SKM-1 treated with dmso at 0.1 percent for 144 hours (cell line): Measurements from ENCODE around the gene RAB13.

ENCODE experiments used
- DNase-seq: peaks from one replicate; lab custom pipeline; 2025; ENCODE audit not compliant: unreplicated experiment; lab: John Stamatoyannopoulos, UW

Gene RAB13

GRCh38 chr1:153978274-153978909 lies 7.7 kb downstream of the RAB13 start:
- DNase-seq: no peak

DNA sequence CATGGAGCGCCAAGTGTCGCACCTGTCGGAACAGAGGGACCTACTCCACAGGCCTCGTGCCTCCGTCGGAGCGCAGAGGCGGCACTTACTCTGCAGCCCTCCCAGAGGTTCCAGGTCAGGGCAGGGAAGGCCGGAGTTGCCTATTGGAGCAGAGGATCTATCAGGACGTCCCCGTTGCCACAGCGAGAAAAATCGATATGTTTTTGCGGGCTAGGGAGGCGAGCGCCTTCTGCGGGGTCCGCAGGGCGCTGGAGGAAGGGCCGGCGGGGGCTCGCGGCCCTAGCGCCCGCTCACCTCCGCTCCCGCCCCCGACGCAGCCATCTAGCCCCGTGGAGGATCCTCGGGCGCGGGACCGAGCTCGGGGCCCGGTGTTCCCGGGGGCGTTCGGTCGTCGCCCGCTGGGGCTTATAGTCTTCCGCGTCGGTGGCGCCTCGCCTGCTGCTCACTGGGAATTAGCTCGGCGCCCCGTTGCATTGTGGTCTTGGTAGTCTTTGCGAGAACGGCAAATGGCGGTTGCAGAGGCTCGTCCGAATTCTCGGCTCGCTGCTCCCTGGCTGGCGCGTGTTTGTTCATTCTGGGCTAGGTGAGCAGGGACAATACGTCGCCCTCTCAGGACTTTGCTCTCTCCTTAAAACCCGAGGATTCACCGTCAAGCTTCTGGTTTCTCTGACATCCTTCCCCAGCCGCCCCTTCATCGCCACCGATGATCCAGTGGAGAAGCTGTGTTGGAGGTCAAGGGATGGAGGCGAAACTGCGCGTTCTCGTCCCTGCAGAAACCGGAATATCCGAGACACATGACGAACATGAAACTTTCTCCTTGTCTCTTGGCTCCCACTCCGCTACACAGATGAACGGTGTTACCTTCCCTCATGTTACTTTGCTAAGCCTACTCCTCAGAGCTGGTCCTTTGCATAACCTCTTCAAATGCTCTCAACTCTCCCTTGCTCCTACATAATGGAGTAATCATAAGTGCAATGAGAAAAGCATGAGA lies 8.6 kb downstream of the RAB13 start, which contains the start of gene JTB:
Gene JTB (minus strand): TSS at position 425 of the 991 bp plus-strand sequence. CDS start 422 bp downstream, at position 3.
- DNase-seq: peak; percentile 87

DNA sequence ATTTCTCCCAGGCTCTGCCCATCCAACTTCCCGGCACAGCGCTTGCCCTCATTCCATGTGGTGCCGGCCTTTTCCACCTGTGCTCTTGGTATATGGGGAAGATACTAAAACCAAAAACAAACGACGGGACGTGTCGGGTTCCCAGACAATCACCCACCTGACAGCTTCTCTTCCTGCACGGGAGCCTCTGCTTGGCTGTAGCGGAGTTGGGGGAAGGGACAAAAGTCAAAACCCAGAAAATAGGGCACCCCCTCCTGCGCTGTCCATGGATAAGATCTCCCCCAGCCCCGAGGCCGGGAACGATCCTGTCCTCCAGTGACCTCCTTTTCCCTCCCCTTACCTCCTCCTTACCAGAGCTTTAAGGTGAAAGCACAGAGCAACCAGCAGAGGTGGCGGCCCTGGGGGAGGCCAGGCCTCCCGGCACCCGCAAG lies 9.3 kb downstream of the RAB13 start:
- no peak for DNase-seq

GRCh38 chr1:153973525-153973924 lies 12.6 kb downstream of the RAB13 start:
- no peak for DNase-seq

GRCh38 chr1:153973071-153973470 lies 13.1 kb downstream of the RAB13 start:
- DNase-seq: no peak

DNA sequence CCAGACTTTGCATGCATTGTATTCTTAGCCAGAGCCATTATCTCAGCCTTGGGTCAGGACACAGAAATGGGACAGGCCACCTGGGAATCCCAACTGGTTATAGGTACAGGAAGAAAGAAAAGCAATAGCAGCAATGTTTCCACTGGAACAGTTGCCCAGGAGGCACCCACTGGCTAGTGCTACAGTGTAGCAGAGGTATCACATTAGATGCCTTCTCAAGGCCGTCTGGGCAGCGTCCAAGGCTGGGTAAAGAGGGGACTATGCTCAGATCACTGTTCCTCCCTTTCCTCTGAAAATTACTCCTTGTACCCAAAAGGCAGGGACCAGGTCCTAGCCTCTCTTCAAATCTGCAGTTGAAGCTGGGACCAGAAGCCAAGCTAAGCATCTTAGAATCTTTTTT lies 15.8 kb downstream of the RAB13 start:
- no peak for DNase-seq

DNA sequence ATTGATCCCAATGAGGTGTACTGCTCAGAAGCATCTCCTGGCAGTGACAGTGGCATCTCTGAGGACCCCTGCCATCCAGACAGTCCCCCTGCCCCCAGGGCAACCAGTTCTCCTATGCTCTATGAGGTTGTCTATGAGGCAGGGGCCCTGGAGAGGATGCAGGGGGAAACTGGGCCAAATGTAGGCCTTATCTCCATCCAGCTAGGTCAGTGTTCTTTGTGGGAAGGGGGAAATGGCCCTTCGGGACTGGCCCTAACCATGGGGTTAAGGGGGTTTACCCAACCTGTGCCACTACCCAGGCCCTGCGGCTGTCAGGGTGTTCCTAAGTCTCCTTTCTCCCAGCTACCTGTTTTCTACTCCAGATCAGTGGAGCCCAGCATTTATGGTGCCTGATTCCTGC lies 17.2 kb downstream of the RAB13 start:
- no peak for DNase-seq

DNA sequence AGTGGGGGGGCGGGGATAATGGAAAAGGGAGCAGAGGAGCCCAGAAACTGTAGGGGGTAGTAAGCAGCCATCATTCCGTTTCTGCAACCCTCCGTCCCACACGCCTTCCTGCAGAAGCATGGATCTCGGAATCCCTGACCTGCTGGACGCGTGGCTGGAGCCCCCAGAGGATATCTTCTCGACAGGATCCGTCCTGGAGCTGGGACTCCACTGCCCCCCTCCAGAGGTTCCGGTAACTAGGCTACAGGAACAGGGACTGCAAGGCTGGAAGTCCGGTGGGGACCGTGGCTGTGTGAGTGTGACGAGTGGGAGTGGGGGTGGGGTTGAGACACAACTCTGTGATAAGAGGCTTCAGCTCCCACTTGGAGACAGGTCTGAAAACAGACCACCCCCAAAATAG lies 17.7 kb downstream of the RAB13 start:
- DNase-seq: no peak

DNA sequence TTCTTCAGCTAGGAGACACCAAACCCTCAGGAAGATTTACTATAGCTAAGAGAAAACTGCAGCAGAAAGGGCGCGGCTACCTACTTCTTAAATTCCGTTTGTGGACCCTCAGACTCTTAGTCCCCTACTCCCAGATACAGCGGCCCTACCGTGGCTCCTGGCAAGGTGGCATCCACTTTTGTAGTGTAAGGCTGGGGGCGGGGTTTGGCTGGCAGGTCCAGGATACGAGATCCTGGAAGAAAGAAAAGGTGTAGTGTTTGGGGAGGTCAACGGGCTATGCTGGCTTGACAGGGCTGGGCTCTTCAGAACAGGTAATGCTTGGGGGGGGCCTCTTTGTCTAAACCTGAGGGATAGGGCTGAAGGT lies 18.2 kb downstream of the RAB13 start:
- no peak for DNase-seq

GRCh38 chr1:153967107-153967999 lies 18.8 kb downstream of the RAB13 start, which contains the start of gene CREB3L4:
Gene CREB3L4, plus strand, starts transcription at chr1:153967902. Its CDS starts 624 bp downstream, at chr1:153968526.
- peak; percentile 100 for DNase-seq

GRCh38 chr1:153963850-153964331 lies 22.2 kb downstream of the RAB13 start:
- DNase-seq: no peak

DNA sequence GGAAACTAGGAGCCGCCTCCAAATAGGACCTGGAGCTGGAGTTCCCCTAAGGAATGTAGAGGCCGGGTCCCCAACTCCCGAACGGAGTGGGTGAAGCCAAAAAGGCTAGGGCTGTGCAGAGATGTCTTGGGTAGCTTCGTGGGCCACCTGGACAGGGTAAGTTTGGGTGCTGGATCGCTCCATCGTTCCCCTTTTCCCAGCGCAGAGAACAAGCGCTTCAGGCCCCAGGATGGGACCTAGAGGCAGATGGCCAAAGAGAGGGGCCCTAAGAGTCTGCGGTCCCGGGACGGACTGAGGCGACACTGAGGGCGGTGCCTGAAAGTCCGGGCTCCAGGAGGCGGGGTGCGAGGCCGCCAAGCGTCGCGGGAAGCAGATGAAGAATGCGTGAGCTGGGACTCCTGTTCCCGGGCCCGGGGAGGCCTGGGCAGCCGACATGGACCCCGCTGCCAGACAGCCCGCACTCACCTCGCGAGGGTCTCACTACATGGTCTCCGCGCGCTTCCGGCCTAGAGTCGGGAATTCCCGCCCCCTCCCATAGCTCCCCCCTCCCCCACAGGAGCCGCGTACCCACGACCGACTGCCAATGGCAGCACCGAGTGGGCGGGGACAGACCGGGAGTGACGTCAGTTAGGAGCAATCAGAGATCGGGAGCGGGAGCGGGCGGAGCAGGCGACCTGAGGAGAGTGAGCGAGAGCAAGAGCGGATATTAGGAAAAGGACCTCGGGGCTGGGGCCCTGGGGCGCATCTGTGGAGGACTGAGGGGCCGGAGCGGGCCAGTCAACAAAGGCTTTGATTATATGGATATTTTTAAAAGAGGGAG lies 22.9 kb downstream of the RAB13 start, which contains the start of gene SLC39A1:
Gene SLC39A1 (minus strand): TSS at position 508 of the 820 bp plus-strand sequence. CDS start 822 bp downstream, outside the sequence.
- DNase-seq: peak; percentile 98

GRCh38 chr1:153962088-153963029 lies 23.8 kb downstream of the RAB13 start:
- peak; percentile 56 for DNase-seq

DNA sequence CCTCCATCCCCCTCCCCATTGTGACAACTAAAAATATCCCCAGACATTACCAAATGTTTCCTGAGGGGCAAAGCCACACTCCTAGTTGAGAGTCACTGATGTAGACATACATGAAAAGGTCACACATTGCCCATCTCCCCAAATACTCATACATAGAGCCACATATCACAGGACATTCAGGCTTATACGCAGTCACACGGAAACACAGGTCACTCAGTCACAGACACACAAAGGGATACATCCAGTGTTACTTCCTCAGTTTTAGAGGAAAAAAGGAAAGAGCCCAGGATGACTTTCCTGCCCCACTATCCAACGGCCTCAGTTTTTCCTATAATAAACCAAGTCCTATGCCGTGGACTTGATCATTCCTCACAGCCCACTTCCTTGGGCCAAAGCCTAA lies 24.7 kb downstream of the RAB13 start:
- DNase-seq: no peak

DNA sequence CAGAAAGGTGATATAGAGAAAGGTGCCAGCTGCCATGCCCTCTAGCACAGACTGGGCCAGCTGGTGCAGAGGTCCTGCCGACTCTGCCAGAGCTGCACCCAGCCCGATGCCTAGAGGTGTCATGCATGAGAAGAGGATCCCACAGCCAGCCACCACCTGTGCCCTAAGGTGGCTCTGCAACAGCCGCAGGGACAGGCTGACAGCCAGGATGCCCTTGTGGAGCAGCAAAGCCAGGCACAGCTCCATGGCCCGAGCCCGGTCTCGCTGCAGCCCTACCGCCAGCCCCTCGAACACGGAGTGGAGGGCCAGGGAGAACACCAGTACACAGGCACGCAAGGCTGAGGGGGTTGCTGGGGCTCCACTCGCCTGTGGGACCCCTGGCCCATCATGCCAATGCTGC lies 25.9 kb downstream of the RAB13 start:
- DNase-seq: no peak

DNA sequence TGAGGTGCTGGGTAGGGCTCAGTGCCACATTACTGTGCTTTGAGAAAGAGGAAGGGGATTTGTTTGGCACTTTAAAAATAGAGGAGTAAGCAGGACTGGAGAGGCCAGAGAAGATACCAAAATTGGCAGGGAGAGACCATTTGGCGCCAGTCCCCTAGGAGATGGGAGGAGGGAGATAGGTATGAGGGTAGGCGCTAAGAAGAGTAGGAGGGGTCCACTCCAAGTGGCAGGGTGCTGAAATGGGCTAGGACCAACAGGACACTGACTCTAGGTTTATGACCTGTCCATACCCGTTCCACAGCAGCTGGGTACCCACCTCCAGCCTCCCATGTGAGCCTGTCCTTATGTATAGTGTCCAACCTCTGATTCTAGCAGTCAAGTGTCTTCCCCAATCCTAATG lies 26.7 kb downstream of the RAB13 start:
- no peak for DNase-seq

DNA sequence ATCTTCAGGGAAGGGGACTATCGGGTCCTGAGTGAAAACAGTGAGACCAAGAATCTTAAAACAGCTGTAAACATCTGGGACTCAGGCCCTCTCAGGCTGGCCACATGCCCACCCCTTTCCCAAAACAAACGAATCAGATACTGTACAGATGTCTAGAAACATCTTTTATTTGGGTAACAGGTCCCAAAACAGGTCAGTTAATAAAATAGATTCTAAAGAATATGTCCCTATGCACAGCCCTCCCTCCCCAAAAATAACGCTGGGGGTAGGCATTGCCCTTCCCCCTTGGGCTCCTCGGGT lies 27.2 kb downstream of the RAB13 start:
- DNase-seq: no peak

GRCh38 chr1:153958111-153958960 lies 27.8 kb downstream of the RAB13 start, which contains the start of gene CRTC2:
Gene CRTC2, minus strand, starts transcription at chr1:153958612. Its CDS starts 115 bp downstream, at chr1:153958497.
- DNase-seq: peak; percentile 100
